Activated naive CD4-positive, alpha-beta T cell treated with anti-CD3 and anti-CD28 coated beads, Interleukin-2, amount 50 U/mL, for 24 hours (primary cell): ENCODE measurements around the gene FBXL20.
"Not testable (repeated sequence)": the region's sequence is repeated elsewhere in the genome, so short reads cannot be mapped to it uniquely, and the experiment has no call there.

Experiments used
- H3K27ac Mint-ChIP-seq: one replicate; pipeline ENCODE4 v1.8.0; 2021; ENCODE audit warnings: mild to moderate bottlenecking, mixed read lengths
- H3K27me3 Mint-ChIP-seq: one replicate; pipeline ENCODE4 v1.8.0; 2021; ENCODE audit warnings: mixed read lengths
- H3K36me3 Mint-ChIP-seq: one replicate; pipeline ENCODE4 v1.8.0; 2021; ENCODE audit warnings: mixed read lengths
- H3K4me1 Mint-ChIP-seq: one replicate; pipeline ENCODE4 v1.8.0; 2021; ENCODE audit warnings: mixed read lengths
- H3K4me3 Mint-ChIP-seq: one replicate; pipeline ENCODE4 v1.8.0; 2021; ENCODE audit warnings: mild to moderate bottlenecking, mixed read lengths
- H3K9me3 Mint-ChIP-seq: one replicate; pipeline ENCODE4 v1.8.0; 2021; ENCODE audit warnings: mixed read lengths

FBXL20 gene

DNA sequence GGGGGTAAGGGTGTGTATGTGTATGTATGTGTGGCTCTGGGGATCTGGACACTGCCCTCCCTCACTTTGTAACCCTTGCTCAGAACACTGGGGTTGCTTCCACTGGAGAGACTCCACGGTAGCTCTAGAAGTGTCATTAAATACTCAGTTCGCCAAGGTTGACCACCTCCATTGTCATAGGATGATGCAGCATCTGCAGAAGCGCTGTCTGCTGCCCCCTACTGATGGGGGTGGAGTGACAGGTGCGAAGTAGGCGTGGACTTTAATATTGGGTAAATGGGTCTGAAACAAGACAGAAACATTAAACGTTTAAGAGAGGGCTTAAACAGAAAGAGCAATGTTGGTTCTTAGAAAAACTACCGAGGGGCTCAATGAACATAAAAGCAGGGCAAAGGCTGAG is 140.1 kb downstream of the FBXL20 start:
- Mint-ChIP-seq H3K4me3 (no peak overlapping the region), H3K27me3 (no peaks in the 10 kb centered on the region), H3K36me3 (peaks cover 5% of the 10 kb centered on the region), H3K4me1 (no peaks in the 10 kb centered on the region), H3K27ac (peak overlapping the region; percentile 59), H3K9me3 (no peaks in the 10 kb centered on the region)

DNA sequence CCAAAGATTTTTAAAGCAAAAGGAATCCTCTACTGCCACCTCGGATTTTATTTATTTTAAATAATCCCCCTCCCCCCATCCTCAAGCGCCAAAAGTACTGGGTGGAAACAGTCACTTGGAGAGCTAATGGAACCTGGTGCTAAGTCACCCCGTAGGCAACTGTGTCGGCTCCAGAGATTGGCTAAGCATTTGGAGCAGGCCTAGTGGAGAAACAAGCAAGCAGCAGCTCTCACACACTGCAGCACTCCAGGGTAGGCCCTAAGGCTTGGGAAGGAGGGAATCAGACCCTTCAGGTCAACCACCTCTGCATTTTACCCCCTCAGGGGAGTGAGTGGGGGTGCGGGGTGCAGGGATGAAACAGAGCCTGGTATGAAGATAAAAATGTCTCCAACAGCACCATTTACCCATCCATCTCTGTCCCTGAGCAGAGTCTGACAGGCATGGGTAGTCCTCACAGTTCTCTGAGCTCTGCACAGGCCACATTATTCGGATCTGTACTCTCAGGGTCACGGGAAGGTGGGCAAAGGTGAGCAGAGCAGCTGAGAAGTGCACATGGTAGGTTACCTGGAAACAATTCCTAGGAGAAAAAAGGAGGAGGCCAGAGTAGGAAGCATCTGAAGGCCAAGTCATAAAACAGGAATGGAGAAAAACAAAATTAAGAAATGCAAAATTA is 148.5 kb downstream of the FBXL20 start:
- no peaks in the 10 kb centered on the region for H3K4me1 Mint-ChIP-seq
- H3K27me3 Mint-ChIP-seq = no peaks in the 10 kb centered on the region
- H3K9me3 Mint-ChIP-seq = no peaks in the 10 kb centered on the region
- H3K36me3 Mint-ChIP-seq = peaks cover 3% of the 10 kb centered on the region
- H3K4me3 Mint-ChIP-seq = no peak overlapping the region
- no peak overlapping the region for H3K27ac Mint-ChIP-seq

DNA sequence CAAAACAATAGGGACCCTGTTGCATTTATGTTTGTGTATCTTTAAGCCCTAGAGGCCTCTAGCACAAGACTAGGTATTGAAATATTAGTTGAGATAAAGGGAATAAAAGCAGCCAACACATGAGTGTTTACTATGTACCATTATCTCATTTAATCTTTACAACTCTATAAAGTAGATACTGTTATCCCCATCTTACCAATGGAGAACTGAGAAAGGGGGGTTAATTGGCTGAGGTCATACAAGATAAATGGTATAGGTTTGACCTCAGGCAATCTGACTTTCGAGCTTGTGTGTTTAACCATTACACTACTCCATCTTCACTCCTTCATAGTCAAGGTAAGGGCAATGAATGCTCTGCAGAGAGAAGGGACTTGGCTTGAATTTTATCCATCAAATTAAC is 149.4 kb downstream of the FBXL20 start:
- Mint-ChIP-seq H3K9me3 (no peaks in the 10 kb centered on the region), H3K36me3 (peaks cover 3% of the 10 kb centered on the region), H3K27ac (no peak overlapping the region), H3K4me3 (no peak overlapping the region), H3K27me3 (no peaks in the 10 kb centered on the region), H3K4me1 (no peaks in the 10 kb centered on the region)

DNA sequence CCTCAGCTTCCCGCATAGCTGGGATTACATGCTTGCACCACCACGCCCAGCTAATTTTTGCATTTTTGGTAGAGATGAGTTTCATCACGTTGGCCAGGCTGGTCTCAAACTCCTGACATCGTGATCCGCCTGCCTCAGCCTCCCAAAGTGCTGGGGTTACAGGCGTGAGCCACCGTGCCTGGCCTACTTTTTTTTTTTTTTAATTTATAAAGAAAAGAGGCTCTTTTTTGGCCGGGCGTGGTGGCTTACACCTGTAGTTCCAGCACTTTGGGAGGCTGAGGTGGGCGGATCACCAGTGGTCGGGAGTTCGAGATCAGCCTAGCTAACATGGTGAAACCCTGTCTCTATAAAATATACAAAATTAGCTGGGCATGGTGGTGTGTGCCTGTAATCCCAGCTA is 151.3 kb downstream of the FBXL20 start:
- H3K27ac Mint-ChIP-seq, H3K4me3 Mint-ChIP-seq, H3K36me3 Mint-ChIP-seq, H3K4me1 Mint-ChIP-seq, H3K9me3 Mint-ChIP-seq, H3K27me3 Mint-ChIP-seq: not testable (repeated sequence)

DNA sequence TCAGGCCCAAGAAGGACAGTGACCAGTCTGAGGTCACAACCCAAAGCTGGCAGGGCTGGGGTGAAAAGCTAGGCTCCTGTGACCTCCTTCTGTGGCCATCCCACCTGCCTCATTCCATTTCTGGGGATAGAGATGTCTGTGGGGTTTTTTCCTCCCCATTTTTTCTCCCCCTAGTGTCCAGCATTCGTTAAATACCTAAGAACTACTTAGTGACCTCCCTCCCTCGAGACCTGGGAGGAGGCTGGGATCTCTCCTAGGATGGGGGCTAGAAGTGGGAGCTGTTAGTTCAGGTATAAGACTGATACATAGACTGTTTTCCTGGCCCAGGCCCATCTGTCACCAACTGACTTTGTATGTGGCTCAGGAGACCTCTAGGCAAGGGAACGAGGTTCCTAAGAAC is 155.2 kb downstream of the FBXL20 start:
- no peaks in the 10 kb centered on the region for H3K36me3 Mint-ChIP-seq
- H3K4me3 Mint-ChIP-seq = no peak overlapping the region
- peaks cover 6% of the 10 kb centered on the region for H3K4me1 Mint-ChIP-seq
- H3K9me3 Mint-ChIP-seq = no peaks in the 10 kb centered on the region
- no peaks in the 10 kb centered on the region for H3K27me3 Mint-ChIP-seq
- H3K27ac Mint-ChIP-seq = no peak overlapping the region

DNA sequence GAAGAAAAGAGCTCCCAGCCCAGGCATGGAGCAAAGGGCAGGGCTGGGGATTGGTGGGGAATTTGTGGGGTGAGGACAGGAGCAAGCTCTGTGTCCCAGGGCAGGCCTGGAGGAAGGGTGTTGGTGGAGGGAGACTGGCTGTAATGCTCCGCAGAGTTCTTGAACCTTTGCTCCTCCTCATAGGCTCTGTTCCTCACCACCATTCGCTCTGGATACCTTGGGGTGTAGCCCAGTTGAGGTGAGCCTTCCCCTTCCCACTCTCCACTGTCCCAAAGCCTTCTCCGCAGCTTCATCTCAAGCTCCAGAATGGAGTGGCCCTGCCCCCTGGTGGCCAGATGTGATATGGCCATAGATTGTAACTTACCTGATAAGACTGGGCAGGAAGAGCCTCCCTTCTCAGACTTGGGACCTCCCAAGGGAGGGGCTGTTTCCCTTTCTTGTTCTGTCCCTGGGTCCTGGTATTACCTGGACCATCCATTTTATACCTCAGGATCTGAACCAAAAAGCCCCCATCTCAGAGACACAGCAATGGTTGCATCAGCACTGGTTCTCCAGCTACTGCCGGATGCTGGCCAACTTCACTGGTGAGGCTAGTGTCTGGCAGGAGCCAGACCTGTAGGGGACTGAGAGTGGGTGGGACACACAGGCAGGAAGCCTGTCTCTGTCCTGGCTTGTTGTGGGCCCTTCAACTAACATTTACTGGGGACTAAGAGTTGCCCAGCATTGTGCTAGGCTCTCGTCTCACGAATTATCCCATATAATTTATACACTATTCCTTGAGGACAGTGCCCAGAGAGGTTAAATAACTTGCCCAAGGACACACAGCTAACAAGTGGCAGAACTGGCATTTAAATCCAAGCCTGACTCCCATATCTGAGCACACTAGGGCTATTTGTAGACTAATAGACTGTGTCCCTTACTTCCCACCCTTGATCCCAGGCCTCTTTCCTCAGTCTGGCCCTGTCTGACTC is 156.5 kb downstream of the FBXL20 start:
- Mint-ChIP-seq H3K27ac (no peak overlapping the region), H3K4me3 (no peak overlapping the region), H3K27me3 (no peaks in the 10 kb centered on the region), H3K9me3 (no peaks in the 10 kb centered on the region), H3K4me1 (peaks cover 8% of the 10 kb centered on the region), H3K36me3 (no peaks in the 10 kb centered on the region)

DNA sequence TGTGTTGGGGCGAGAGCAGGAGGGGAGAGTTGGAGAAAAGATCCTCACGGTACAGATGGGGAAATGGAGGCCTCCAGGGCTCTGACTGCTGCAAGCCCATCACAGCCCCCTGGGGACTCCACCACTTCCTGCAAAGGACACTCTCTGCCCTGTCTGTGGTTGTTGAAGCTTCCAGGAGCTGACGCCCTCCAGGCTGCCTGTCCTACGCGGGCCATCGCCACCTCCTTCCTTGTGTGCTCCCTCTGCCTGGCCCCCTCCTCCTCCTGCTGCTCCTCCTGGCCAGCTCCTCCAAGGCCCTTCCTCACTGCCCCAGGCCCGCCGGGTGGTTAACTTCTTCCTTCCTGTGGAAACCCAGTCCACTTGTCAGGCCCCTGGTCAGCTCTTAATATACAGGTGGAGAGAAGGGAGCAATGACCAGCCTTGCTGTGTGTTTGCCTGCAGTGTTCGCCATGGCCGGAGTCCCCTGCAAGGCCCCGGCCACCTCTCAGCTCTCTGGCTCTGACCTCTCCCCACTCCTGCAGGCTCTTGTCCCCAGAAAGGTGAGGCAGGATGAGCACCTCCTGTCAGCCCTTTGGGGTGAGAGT is 157.3 kb downstream of the FBXL20 start:
- Mint-ChIP-seq H3K4me1 (peaks cover 15% of the 10 kb centered on the region), H3K27ac (no peak overlapping the region), H3K4me3 (no peak overlapping the region), H3K27me3 (no peaks in the 10 kb centered on the region), H3K9me3 (no peaks in the 10 kb centered on the region), H3K36me3 (no peaks in the 10 kb centered on the region)

DNA sequence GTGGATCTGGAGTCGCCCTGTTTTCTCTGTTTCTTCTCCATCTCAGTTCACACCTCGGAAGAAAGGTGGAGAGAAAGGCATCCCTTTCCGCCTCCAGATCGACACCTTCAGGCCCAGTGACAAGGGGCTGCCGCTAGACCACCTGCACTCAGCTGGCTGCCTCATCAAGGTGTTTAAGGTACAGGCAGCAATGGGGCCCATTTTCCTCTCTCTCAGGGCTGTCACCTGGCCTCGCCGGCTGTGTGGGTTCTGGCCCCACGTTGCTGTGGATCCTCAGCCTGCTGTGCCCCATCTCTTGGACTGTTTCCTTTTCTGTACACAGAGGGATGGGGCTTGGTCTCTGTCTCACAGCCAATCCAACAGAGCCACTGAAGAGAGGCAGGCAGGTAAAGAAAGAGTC is 158.3 kb downstream of the FBXL20 start:
- H3K4me3 Mint-ChIP-seq = no peak overlapping the region
- peaks cover 25% of the 10 kb centered on the region for H3K4me1 Mint-ChIP-seq
- H3K27me3 Mint-ChIP-seq = no peaks in the 10 kb centered on the region
- no peaks in the 10 kb centered on the region for H3K9me3 Mint-ChIP-seq
- H3K27ac Mint-ChIP-seq = no peak overlapping the region
- H3K36me3 Mint-ChIP-seq = no peaks in the 10 kb centered on the region

DNA sequence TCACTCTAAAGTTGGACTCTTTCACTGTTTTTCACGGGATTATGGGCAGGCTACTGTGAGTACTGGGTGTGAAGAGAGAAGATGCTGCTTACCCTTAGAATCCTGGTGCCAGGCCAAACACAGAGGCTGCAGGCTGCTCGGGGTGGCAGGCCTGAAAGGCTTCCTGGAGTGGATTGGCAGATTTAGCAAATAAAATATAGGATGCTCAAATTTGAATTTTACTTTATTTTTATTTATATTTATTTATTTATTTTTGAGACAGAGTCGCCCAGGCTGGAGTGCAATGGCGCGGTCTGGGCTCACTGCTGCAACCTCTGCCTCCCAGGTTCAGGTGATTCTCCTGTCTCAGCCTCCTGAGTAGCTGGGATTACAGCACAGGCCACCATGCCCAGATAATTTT is 160.8 kb downstream of the FBXL20 start:
- Mint-ChIP-seq H3K27ac (no peak overlapping the region), H3K36me3 (no peaks in the 10 kb centered on the region), H3K27me3 (no peaks in the 10 kb centered on the region), H3K9me3 (no peaks in the 10 kb centered on the region), H3K4me1 (peaks cover 39% of the 10 kb centered on the region), H3K4me3 (no peak overlapping the region)

DNA sequence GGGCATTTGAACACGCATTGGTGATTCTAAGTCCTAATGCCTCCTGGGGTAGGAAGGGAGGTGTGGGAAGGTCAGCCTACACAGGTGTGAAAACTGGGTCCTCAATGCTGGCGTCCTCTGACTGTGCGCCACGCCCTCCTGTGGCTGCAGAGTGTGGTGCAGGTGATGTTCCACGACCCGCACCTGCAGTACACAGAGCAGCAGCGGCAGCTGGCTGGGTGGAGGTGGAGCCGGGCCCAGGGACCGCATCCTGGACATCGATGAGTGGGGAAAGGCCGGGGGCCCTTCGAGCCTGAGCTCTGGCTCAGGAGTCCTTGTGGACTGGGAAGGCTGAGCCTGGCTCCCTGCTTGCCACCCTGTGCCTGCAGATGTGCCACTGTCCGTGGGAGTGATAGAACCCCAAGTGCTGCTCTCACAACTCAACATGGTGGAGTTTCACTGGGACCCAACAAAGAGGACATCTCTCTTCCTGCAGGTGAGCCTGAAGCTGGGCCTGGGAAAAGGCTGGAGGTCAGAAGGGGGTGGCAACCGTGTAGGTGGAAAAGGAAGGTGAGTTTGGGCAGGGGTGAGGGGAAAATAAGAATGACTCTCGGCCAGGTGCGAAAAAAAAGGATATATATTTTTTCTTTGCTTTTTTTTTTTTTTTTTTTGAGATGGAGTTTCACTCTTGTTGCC is 161.6 kb downstream of the FBXL20 start:
- Mint-ChIP-seq H3K27ac (no peak overlapping the region), H3K36me3 (no peaks in the 10 kb centered on the region), H3K9me3 (no peaks in the 10 kb centered on the region), H3K4me1 (peaks cover 41% of the 10 kb centered on the region), H3K27me3 (no peaks in the 10 kb centered on the region), H3K4me3 (no peak overlapping the region)

DNA sequence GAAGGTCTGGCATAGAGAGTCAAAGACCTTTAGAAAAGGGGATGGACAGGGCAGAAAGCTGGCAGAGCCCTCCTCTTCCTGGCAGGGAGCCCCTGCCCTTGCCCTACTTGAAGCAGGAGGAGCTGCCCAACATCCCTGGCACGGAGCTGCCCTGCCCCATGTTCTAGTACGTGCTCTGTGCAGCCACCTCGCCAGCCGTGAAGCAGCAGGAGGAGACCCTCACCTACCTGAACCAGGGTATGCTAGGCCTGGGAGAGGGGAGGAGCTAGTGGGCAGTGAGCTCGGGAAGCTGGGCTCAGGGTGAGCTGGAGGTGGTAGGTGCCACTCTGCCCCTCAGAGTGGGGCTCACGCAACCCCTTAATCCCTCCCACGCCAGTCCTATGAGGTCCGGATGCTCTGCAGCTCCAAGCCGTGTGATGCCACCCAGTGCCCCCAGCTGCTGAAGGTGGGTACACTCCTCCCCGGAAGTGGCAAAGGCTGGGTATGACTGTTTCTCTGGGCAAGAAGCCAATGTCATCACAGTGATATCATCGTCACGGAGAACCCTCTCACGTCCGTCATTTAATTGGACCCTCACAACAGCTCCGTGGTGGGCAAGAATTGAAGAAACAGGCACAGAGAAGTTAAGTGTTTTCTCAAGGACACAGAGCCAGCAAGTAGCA is 163.0 kb downstream of the FBXL20 start:
- H3K27ac Mint-ChIP-seq = peak overlapping the region; percentile 38
- H3K36me3 Mint-ChIP-seq = no peaks in the 10 kb centered on the region
- no peaks in the 10 kb centered on the region for H3K9me3 Mint-ChIP-seq
- peaks cover 37% of the 10 kb centered on the region for H3K4me1 Mint-ChIP-seq
- H3K27me3 Mint-ChIP-seq = no peaks in the 10 kb centered on the region
- peak overlapping the region; percentile 53 for H3K4me3 Mint-ChIP-seq

DNA sequence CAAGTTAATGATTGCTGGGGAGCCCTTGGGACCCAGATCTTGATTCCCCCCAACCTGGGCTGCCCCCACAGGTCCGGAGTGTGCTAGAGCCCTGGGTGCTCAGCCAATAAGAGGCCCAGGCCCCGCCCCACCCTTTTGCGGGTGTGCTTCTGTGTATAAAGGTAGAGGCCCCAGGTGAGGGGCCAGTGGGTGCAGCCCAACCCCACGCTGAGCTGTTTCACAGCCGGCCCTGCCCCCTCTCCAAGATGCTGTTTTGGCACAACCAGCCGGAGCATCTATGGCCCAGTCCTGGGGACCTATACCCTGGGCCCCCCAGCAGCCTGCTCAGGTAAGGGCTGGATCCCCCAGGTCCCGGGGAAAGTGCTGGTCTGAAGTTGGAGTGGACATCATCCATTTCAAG is 163.8 kb downstream of the FBXL20 start:
- Mint-ChIP-seq H3K4me3 (no peak overlapping the region), H3K9me3 (no peaks in the 10 kb centered on the region)

DNA sequence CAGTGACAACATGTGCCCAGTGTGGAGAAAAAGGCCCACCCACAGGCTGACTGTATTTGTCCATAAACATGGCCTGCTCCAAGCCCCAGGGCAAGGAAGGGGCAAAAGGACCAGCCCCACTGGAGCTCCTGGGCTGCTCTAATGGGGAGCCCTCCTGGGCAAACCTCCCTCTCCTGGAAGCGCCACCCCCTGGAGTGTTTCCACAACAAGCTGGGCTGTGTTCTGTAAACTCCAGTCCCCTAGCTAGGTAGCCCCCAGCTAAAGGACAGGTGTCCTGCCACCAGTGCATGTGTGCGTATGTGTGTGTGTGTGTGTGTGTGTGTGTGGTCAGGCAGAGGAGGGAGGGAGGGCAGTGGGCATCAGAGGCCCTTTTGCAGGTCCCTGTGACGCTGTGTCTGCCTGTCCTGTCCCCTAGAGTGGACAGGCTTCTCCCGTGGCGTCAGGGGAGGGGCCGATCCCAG is 164.4 kb downstream of the FBXL20 start:
- Mint-ChIP-seq H3K36me3 (no peaks in the 10 kb centered on the region), H3K4me1 (peaks cover 41% of the 10 kb centered on the region), H3K27me3 (no peaks in the 10 kb centered on the region), H3K4me3 (no peak overlapping the region), H3K9me3 (no peaks in the 10 kb centered on the region), H3K27ac (no peak overlapping the region)

More for the DNA sequence above, 163.8 kb downstream of the FBXL20 start:
- no peak overlapping the region for H3K27ac Mint-ChIP-seq
- peaks cover 37% of the 10 kb centered on the region for H3K4me1 Mint-ChIP-seq
- no peaks in the 10 kb centered on the region for H3K27me3 Mint-ChIP-seq
- H3K36me3 Mint-ChIP-seq = no peaks in the 10 kb centered on the region

DNA sequence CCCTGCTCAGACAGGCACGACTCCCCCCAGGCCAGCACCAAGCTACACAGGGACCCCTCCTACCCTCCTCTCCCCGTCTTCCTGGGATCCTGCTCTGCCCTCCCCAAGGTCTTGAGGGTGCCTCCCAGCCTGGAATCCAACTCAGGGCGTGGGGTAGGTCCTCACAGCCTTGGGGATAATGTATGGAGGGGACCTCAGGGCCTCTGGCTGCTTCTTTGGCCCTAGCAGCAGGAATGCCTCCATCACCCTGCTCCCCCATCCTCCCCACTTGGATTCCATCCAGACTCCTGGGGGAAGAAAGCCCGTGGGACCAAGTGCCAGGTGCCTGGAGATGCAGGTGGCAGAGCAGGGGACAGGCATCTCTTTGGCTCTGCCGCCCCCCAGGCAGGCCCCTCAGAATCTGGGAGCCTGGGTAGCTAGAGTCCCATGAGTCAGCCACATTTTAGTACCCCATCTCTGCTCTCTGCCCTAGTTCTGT is 164.9 kb downstream of the FBXL20 start:
- no peaks in the 10 kb centered on the region for H3K36me3 Mint-ChIP-seq
- H3K4me1 Mint-ChIP-seq = peaks cover 46% of the 10 kb centered on the region
- H3K27ac Mint-ChIP-seq = no peak overlapping the region
- H3K4me3 Mint-ChIP-seq = no peak overlapping the region
- H3K9me3 Mint-ChIP-seq = no peaks in the 10 kb centered on the region
- H3K27me3 Mint-ChIP-seq = no peaks in the 10 kb centered on the region
